Stomach (tissue), 9 donors: ENCODE data around the gene PCK2. TPM values are rescaled to one million over a fixed set of nuclear protein-coding genes. Genes with fewer than 3 reads are reported as not detected.

Source experiments
- DNase-seq, 2 donors: peaks; one replicate each; pipeline versions ENCODE4 v3.0.0 to v3.0.0-alpha.2; 2013 to 2019
- H3K27ac ChIP-seq, 5 donors: fragments of 200-600 bp in 4 of 5; sonication (generic) in 4 of 5; one replicate each; pipeline ENCODE4 v1.5.1; 2013 to 2019; ENCODE audit warnings: mild to moderate bottlenecking in 1 of 5, moderate library complexity in 1 of 5
- H3K27me3 ChIP-seq, 3 donors: fragments of 200-600 bp; sonication (generic); one replicate each; pipeline ENCODE4 v1.5.1; 2017 to 2019; ENCODE audit warnings: mixed run types in 1 of 3
- H3K36me3 ChIP-seq, 4 donors: fragments of 200-600 bp; sonication (generic); 1 replicate in 3 of 4; 2 replicates in 1 of 4; pipeline ENCODE4 v1.5.1; 2016 to 2019
- H3K4me1 ChIP-seq, 4 donors: fragments of 200-600 bp; sonication (generic); one replicate each; pipeline ENCODE4 v1.5.1; 2016 to 2019
- H3K4me3 ChIP-seq, 4 donors: fragments of 200-600 bp; sonication (generic) in 3 of 4; one replicate each; pipeline ENCODE4 v1.5.1; 2016 to 2019; ENCODE audit warnings: mild to moderate bottlenecking in 1 of 4
- H3K9me3 ChIP-seq, 4 donors: fragments of 200-600 bp; sonication (generic); one replicate each; pipeline ENCODE4 v1.5.1; 2016 to 2019
- EP300 ChIP-seq: sonication (generic); formaldehyde crosslinking; IDR thresholded peaks from one replicate; pipeline ENCODE4 v1.6.1; 2017; ENCODE audit warnings: antibody characterized with exemption
- POLR2A ChIP-seq, 4 donors: fragments of 450-650 bp; IDR thresholded peaks; one replicate each; pipeline ENCODE4 v1.6.1; 2016; ENCODE audit warnings: antibody characterized with exemption in 4 of 4, control low read depth in 2 of 4, mild to moderate bottlenecking in 1 of 4, moderate library complexity in 1 of 4
- POLR2AphosphoS5 ChIP-seq, 3 donors: sonication (generic); formaldehyde crosslinking; IDR thresholded peaks; one replicate each; pipeline ENCODE4 v1.6.1; 2016; ENCODE audit warnings: antibody characterized with exemption in 3 of 3
- WGBS, 5 donors: extraction: QIAGEN DNeasy Blood & Tissue Kit in 3 of 5; methylation state at CpG; one replicate each; pipeline versions ENCODE4 v1.1.5 to v1.1.7; 2013 to 2018; 5-methylcytosine and 5-hydroxymethylcytosine counted together
- intact Hi-C: fragments of 100-400 bp; cut with DNase I; formaldehyde crosslinking; loops from one replicate; pipeline ENCODE4 v1.15.1; 2023; ENCODE audit warnings: low total_unique reads
- polyA plus RNA-seq, 3 donors: library from polyadenylated mRNA; stranded (reverse); fragments of 200-250 nt; gene quantifications; one replicate each; pipeline ENCODE4 v1.2.3, GENCODE V29; 2013
- total RNA-seq, 5 donors: library from RNA; depleted of rRNA; stranded (reverse); fragments of >200 nt; gene quantifications; one replicate each; pipeline versions ENCODE4 v1.1.0 to v1.2.3, GENCODE V29; 2014 to 2016
- TF ChIP-seq, protein P1 (sequence below), 7 experiments: fragments of 450-650 bp in 4 of 7; fragments of 200-600 bp in 3 of 7; sonication (generic) in 3 of 7; IDR thresholded peaks; one replicate each; pipeline ENCODE4 v1.5.1; 2016 to 2019; ENCODE audit warnings: antibody characterized with exemption in 7 of 7, control low read depth in 2 of 7, mild to moderate bottlenecking in 1 of 7
- donor health status: healthy with polysubstance abuse.
- donor health status: Bipolar disorder and iron deficiency.
- donor health status: healthy.

The PCK2 gene
- total and polyA plus RNA-seq, 8 donors, result 2.3 to 168 (median 14.6) TPM

DNA sequence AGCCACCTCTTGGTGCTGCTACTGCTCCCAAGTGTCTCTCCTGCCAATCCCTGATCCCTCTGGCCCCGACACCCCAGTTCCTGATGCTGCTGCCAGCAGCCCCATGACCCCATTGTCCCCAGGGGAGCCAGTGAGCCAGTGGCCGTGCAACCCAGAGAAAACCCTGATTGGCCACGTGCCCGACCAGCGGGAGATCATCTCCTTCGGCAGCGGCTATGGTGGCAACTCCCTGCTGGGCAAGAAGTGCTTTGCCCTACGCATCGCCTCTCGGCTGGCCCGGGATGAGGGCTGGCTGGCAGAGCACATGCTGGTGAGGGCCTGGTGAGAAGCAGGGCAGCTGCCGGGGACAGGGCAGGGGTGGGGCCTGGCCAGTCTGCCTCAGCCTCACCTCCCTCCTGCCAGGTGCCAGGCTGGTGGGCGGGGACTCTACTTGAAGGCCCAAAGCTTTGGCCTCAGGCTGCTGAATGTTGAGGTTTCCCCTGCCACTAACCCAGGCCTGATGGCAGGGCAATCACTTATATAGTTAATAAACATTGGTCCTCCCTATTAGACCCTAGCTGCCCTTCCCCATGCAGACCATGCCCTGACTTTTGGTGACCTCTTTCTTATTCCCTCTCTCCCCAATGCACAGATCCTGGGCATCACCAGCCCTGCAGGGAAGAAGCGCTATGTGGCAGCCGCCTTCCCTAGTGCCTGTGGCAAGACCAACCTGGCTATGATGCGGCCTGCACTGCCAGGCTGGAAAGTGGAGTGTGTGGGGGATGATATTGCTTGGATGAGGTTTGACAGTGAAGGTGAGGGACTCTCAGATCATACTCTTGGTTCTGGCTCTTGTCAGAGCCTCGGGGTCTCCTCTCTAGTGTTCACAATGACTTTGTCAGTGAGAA is 5.1 kb downstream of the PCK2 start:
- intact Hi-C loops, result no loop called here
- Histone ChIP-seq H3K36me3 (peaks cover 0 to 54% (median 47%) of the 10 kb centered on the region in 4 donors), H3K9me3 (no peaks in the 10 kb centered on the region), H3K4me1 (peaks cover 0 to 21% (median 20%) of the 10 kb centered on the region in 4 donors), H3K27ac (no peak overlapping the region), H3K4me3 (no peak overlapping the region), H3K27me3 (no peaks in the 10 kb centered on the region)
- TF ChIP-seq POLR2A (IDR thresholded peaks at IDR 0.05) (no peak), POLR2AphosphoS5 (IDR thresholded peaks at IDR 0.05) (no peak), EP300 (no peak)
- TF ChIP-seq, protein P1, sequence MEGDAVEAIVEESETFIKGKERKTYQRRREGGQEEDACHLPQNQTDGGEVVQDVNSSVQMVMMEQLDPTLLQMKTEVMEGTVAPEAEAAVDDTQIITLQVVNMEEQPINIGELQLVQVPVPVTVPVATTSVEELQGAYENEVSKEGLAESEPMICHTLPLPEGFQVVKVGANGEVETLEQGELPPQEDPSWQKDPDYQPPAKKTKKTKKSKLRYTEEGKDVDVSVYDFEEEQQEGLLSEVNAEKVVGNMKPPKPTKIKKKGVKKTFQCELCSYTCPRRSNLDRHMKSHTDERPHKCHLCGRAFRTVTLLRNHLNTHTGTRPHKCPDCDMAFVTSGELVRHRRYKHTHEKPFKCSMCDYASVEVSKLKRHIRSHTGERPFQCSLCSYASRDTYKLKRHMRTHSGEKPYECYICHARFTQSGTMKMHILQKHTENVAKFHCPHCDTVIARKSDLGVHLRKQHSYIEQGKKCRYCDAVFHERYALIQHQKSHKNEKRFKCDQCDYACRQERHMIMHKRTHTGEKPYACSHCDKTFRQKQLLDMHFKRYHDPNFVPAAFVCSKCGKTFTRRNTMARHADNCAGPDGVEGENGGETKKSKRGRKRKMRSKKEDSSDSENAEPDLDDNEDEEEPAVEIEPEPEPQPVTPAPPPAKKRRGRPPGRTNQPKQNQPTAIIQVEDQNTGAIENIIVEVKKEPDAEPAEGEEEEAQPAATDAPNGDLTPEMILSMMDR (IDR thresholded peaks at IDR 0.05), result no peak
- 58 to 69% (median 63%) methylated on average over 11 to 17 of the region's 17 CpGs for WGBS, 5 donors
- peak in 1 of 2 donors; percentile 69 for DNase-seq

DNA sequence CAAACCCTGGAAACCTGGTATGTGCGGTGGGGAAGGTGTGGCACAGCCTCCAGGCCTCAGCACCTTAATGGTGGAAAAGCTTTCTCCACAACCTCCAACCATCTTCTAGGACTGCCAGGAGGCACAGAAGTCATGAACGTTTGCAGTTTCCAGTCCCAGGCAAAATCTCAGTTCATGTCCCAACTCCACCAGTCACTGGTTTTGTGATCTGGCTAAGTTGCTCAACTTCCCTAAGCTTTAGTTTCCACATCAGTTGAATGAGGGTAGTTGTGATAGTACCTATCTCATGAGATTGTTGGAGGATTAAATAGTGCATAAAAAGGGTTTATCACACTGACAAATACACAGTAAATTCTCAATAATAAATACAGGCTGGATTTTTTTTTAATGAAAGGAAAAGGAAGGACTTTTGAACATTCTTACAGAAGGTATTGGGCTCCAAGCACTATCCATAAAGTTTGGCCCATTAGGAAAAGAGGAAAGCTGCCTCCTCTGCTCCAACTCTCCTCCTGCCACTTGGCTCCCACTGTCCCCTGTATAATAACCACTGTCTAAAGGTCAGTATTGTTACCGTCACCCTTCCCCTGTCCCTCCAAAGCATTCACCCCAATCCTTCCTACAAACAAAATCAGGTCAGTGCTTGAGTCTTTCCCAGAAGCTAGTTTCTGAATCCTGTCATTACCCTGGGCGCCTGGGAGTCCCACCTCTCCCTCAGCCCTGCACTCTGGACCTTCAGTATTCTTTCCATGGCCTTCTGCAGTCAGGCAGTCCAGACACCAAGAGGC is 6.3 kb downstream of the PCK2 start:
- peaks cover 0 to 60% (median 47%) of the 10 kb centered on the region in 4 donors for H3K36me3 ChIP-seq
- H3K4me1 ChIP-seq, result peaks cover 0 to 13% (median 11%) of the 10 kb centered on the region in 4 donors
- H3K27me3 ChIP-seq, result no peaks in the 10 kb centered on the region
- intact Hi-C loops, result loop anchor here (10.0 kb wide), 1 partner anchor 46 kb away; the partner anchor contains the start of gene CARMIL3
- H3K27ac ChIP-seq, result no peak overlapping the region
- TF ChIP-seq, protein P1 (IDR thresholded peaks at IDR 0.05), result no peak
- no peak for TF ChIP-seq POLR2AphosphoS5 (IDR thresholded peaks at IDR 0.05)
- TF ChIP-seq POLR2A (IDR thresholded peaks at IDR 0.05), result no peak
- TF ChIP-seq EP300, result no peak
- WGBS, 5 donors, result 78 to 94% (median 88%) methylated on average over 4 of the region's 4 CpGs
- DNase-seq, result no peak
- H3K4me3 ChIP-seq, result no peak overlapping the region
- H3K9me3 ChIP-seq, result no peaks in the 10 kb centered on the region

DNA sequence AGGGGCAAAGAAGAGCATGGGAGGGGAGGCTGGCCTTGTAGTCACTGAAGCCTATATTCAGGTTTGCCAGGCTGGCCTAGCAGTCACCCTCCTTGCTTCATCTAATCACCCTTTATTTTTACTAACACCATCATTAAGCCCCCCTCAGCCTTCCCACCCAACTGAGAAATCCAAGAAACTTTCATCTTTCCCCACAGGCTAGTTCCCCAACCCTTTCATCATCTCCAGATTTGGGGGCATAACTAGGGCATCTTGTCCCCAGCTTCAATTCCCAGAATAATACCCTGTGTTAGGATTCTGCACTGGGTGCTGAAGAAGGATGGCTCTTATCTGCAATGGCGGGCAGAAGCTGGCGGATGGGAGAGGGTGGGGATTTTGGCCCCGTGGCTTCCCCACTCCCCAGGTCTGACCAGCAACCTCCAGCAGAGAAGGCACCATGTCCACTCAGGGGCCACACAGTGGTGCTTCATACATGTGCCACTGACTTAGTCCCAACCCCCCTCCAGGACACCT is 6.9 kb downstream of the PCK2 start:
- no peak for TF ChIP-seq POLR2AphosphoS5 (IDR thresholded peaks at IDR 0.05)
- TF ChIP-seq, protein P1 (IDR thresholded peaks at IDR 0.05), result no peak
- no peak for TF ChIP-seq POLR2A (IDR thresholded peaks at IDR 0.05)
- TF ChIP-seq EP300, result no peak
- peaks cover 0 to 60% (median 47%) of the 10 kb centered on the region in 4 donors for H3K36me3 ChIP-seq

More for the DNA sequence above, 6.9 kb downstream of the PCK2 start:
- no peak for DNase-seq
- intact Hi-C loops, result loop anchor here (10.0 kb wide), 1 partner anchor 46 kb away; the partner anchor contains the start of gene CARMIL3
- Histone ChIP-seq H3K9me3 (no peaks in the 10 kb centered on the region), H3K4me3 (no peak overlapping the region), H3K27ac (no peak overlapping the region), H3K27me3 (no peaks in the 10 kb centered on the region), H3K4me1 (peaks cover 0 to 7% (median 6%) of the 10 kb centered on the region in 4 donors)
- 93 to 100% (median 95%) methylated on average over 3 of the region's 3 CpGs for WGBS, 5 donors
